CMK (cell line): ENCODE measurements around the gene SGO2.
"Not testable (repeated sequence)": the region's sequence is repeated elsewhere in the genome, so short reads cannot be mapped to it uniquely, and the experiment has no call there.

Source experiments
- DNase-seq: peaks from one replicate; pipeline ENCODE4 v3.0.0-alpha.2; 2010; ENCODE audit warnings: low read depth

SGO2 gene

GRCh38 chr2:200592406-200593075 is 66.5 kb downstream of the SGO2 start:
- DNase-seq: no peak

- DNase-seq: no peak
Measured at GRCh38 chr2:200593905-200594304, 67.9 kb downstream of the SGO2 start.

GRCh38 chr2:200595913-200596312 is 69.9 kb downstream of the SGO2 start:
- DNase-seq: no peak

- no peak for DNase-seq
Measured at GRCh38 chr2:200596774-200597570, 71.0 kb downstream of the SGO2 start.

GRCh38 chr2:200599206-200599605 is 73.2 kb downstream of the SGO2 start:
- DNase-seq: no peak

- DNase-seq: no peak
Measured at GRCh38 chr2:200600549-200601225, 74.7 kb downstream of the SGO2 start.

- DNase-seq: no peak
Measured at GRCh38 chr2:200602584-200602983, 76.6 kb downstream of the SGO2 start.

- no peak for DNase-seq
Measured at GRCh38 chr2:200603972-200604371, 78.0 kb downstream of the SGO2 start.

- no peak for DNase-seq
Measured at GRCh38 chr2:200604571-200605255, 78.7 kb downstream of the SGO2 start.

GRCh38 chr2:200608341-200609027 is 82.5 kb downstream of the SGO2 start:
- no peak for DNase-seq

- DNase-seq: no peak
Measured at GRCh38 chr2:200609028-200609614, 83.1 kb downstream of the SGO2 start.

- not testable (repeated sequence) for DNase-seq
Measured at GRCh38 chr2:200610217-200610616, 84.2 kb downstream of the SGO2 start.

GRCh38 chr2:200613692-200614091 is 87.7 kb downstream of the SGO2 start:
- DNase-seq: no peak

- DNase-seq: no peak
Measured at GRCh38 chr2:200614249-200614648, 88.2 kb downstream of the SGO2 start.

GRCh38 chr2:200615247-200615646 is 89.2 kb downstream of the SGO2 start:
- no peak for DNase-seq

GRCh38 chr2:200616193-200616592 is 90.2 kb downstream of the SGO2 start:
- DNase-seq: no peak

GRCh38 chr2:200616656-200617055 is 90.6 kb downstream of the SGO2 start:
- no peak for DNase-seq

- no peak for DNase-seq
Measured at GRCh38 chr2:200617156-200618053, 91.4 kb downstream of the SGO2 start.

- DNase-seq: no peak
Measured at GRCh38 chr2:200618054-200618419, 92.0 kb downstream of the SGO2 start.

- no peak for DNase-seq
Measured at GRCh38 chr2:200618590-200619021, 92.6 kb downstream of the SGO2 start.
